Mucosa of descending colon (tissue), 3 donors: ENCODE data around the gene RAP2B. TPM values are rescaled to one million over a fixed set of nuclear protein-coding genes. Genes with fewer than 3 reads are reported as not detected.

Source experiments
- ATAC-seq: fragments of 200-7000 bp; cut with Tn5 transposase; one replicate; pipeline ENCODE4 v1.9.1; 2020; ENCODE audit warnings: mild to moderate bottlenecking, moderate library complexity
- DNase-seq, 3 donors: peaks; one replicate each; pipeline ENCODE4 v3.0.0-alpha.2; 2020
- H3K36me3 ChIP-seq: fragments of 200-600 bp; one replicate; pipeline ENCODE4 v1.8.0; 2021; ENCODE audit warnings: low read depth, mild to moderate bottlenecking
- H3K4me1 ChIP-seq: fragments of 200-600 bp; one replicate; pipeline ENCODE4 v1.8.0; 2021; ENCODE audit warnings: low read depth, mild to moderate bottlenecking
- H3K4me3 ChIP-seq: fragments of 200-600 bp; one replicate; pipeline ENCODE4 v1.8.0; 2021; ENCODE audit warnings: mild to moderate bottlenecking
- H3K9me3 ChIP-seq: fragments of 200-600 bp; one replicate; pipeline ENCODE4 v1.8.0; 2021; ENCODE audit warnings: mild to moderate bottlenecking
- CTCF ChIP-seq: fragments of 200-600 bp; IDR thresholded peaks from one replicate; pipeline ENCODE4 v1.8.0; 2022; ENCODE audit warnings: antibody characterized with exemption, mild to moderate bottlenecking
- intact Hi-C, 2 donors: fragments of 100-400 bp; cut with DNase I in 1 of 2; cut with micrococcal nuclease in 1 of 2; formaldehyde crosslinking; loops; one replicate each; pipeline versions ENCODE4 v1.11.0 to v1.11.1; 2022; cut with DNase I, micrococcal nuclease
- total RNA-seq, 3 donors: library from RNA; stranded (reverse); fragmentation: NEBNext Ultra II Directional in 2 of 3; extraction: Animal tissue kit (Norgen Biotek cat#: 25700) in 2 of 3; gene quantifications; one replicate each; pipeline versions ENCODE4 v1.2.1 to v1.2.4, GENCODE V29; 2021 to 2023
- donor health status: DM: no; HTN: no; CAD: no; lungs with moderate emphysema.
- donor health status: DM: no; HTN: no; CAD: no.
- donor health status: DM: no; HTN: yes; CAD: no.

The RAP2B gene
- total RNA-seq, 3 donors from 2014 or later = 12.4 to 14.4 (median 14.2) TPM

GRCh38 chr3:153158189-153158588, 3.8 kb upstream of the RAP2B start:
- TF ChIP-seq CTCF = no peak
- no peak overlapping the region for H3K4me3 ChIP-seq
- H3K36me3 ChIP-seq = no peaks in the 10 kb centered on the region
- peaks cover 7% of the 10 kb centered on the region for H3K4me1 ChIP-seq
- DNase-seq = no peak
- no peaks in the 10 kb centered on the region for H3K9me3 ChIP-seq
- intact Hi-C loops = loop anchor here in 1 of 2 donors (10.0 kb wide), 1 partner anchor 103 kb away; no protein-coding TSS in a partner anchor
- ATAC-seq = no peak

GRCh38 chr3:153158961-153159735, 2.9 kb upstream of the RAP2B start:
- no peak overlapping the region for H3K4me3 ChIP-seq
- no peaks in the 10 kb centered on the region for H3K9me3 ChIP-seq
- TF ChIP-seq CTCF = no peak
- intact Hi-C loops = loop anchor here in 1 of 2 donors (10.0 kb wide), 1 partner anchor 104 kb away; no protein-coding TSS in a partner anchor
- peaks cover 8% of the 10 kb centered on the region for H3K4me1 ChIP-seq
- no peaks in the 10 kb centered on the region for H3K36me3 ChIP-seq
- no peak for DNase-seq
- ATAC-seq = no peak

- no peak for DNase-seq
- Histone ChIP-seq H3K4me1 (peaks cover 16% of the 10 kb centered on the region), H3K36me3 (no peaks in the 10 kb centered on the region), H3K4me3 (no peak overlapping the region), H3K9me3 (no peaks in the 10 kb centered on the region)
- no peak for TF ChIP-seq CTCF
- ATAC-seq = no peak
- intact Hi-C loops = loop anchor here (10.0 kb wide), 2 partner anchors 105 to 115 kb away; no protein-coding TSS in a partner anchor
Observed at GRCh38 chr3:153159771-153160397, 2.1 kb upstream of the RAP2B start.

DNA sequence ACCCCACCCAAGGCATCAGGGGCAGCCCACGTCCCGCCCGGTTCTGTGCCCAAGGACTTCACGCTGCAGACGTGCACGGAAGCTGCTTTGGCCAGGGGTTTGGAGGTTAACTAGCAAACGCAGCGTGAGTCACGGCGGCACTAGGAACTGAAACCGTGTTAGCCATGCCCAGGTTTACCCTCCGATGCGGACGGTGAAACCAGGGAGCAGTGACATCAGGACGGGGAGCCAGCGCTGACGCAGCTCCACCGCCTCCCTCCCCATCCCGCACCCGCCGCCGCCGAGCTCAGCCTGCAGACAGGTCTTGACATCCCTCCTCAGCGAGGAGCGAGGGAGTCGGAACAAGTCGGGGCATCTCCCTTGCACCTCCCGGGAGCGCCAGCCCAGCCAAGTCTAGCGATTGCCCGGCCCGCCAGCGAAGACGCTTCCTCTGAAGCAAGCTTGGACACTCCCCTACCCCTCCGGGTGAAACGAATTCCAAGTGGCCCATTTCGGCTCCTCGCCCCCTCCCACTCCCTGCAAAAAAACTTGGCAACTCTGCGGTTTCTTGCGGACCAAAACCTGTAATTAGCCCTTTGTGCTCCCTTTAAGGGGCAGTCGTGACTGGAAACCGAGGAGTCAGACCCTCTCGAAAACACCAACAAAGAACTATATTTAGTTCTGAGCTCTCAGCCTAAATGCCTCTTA, 1.4 kb upstream of the RAP2B start:
- Histone ChIP-seq H3K9me3 (no peaks in the 10 kb centered on the region), H3K4me1 (peaks cover 19% of the 10 kb centered on the region), H3K36me3 (no peaks in the 10 kb centered on the region), H3K4me3 (peak overlapping the region; percentile 37)
- intact Hi-C loops = loop anchor here in 1 of 2 donors (10.0 kb wide), 1 partner anchor 116 kb away; no protein-coding TSS in a partner anchor
- ATAC-seq = peak; percentile 50
- TF ChIP-seq CTCF = no peak
- peak; percentile 79 to 90 (median 85) for DNase-seq

DNA sequence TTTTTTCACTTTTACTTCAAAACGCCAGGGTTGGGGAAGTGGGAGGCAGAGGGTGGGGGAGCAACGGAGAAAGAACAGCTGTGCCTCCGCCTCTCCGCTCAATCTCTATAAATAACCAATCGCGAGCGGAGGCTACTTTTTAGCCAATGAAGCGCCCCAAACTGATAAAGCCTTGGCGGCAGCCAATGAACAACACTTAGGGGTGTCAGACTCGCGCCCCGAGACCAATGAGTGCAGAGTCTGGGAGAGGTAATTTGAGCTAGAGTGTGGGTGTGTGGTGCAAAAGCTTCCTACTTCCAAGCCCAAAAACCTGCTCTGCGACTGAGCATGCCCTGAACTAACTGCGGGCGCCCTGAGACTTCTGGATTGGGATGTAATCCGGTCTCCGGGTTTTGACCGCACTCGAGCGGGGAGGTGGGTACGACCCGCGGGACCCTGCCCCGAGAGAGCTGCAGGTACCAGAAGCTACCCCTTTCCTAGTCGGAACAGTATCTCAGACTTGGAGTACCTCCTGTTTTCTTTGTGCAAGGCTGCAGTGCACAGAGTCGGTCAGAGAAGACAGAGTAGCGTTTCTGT, 800 bp upstream of the RAP2B start:
- ATAC-seq (peak; percentile 73), DNase-seq (peak; percentile 88 to 94 (median 93))
- Histone ChIP-seq H3K4me3 (peak overlapping the region; percentile 66), H3K36me3 (no peaks in the 10 kb centered on the region), H3K9me3 (no peaks in the 10 kb centered on the region), H3K4me1 (peaks cover 23% of the 10 kb centered on the region)
- TF ChIP-seq CTCF = no peak
- intact Hi-C loops = loop anchor here in 1 of 2 donors (10.0 kb wide), 1 partner anchor 116 kb away; no protein-coding TSS in a partner anchor
